ENCODE results near the gene MACROD2.

- TF ChIP-seq CTCF (IDR thresholded peaks at IDR 0.05), result no peak
- no peak for TF ChIP-seq ZFX (IDR thresholded peaks at IDR 0.05; ENCODE audit: borderline replicate concordance)
Measured at GRCh38 chr20:15938847-15939246, 1943.5 kb downstream of the MACROD2 start.
